KG1 (cell line): ENCODE data around the gene TLCD3B.

ENCODE experiments used
- DNase-seq: peaks from one replicate; lab custom pipeline; 2025; lab: John Stamatoyannopoulos, UW

The TLCD3B gene

DNA sequence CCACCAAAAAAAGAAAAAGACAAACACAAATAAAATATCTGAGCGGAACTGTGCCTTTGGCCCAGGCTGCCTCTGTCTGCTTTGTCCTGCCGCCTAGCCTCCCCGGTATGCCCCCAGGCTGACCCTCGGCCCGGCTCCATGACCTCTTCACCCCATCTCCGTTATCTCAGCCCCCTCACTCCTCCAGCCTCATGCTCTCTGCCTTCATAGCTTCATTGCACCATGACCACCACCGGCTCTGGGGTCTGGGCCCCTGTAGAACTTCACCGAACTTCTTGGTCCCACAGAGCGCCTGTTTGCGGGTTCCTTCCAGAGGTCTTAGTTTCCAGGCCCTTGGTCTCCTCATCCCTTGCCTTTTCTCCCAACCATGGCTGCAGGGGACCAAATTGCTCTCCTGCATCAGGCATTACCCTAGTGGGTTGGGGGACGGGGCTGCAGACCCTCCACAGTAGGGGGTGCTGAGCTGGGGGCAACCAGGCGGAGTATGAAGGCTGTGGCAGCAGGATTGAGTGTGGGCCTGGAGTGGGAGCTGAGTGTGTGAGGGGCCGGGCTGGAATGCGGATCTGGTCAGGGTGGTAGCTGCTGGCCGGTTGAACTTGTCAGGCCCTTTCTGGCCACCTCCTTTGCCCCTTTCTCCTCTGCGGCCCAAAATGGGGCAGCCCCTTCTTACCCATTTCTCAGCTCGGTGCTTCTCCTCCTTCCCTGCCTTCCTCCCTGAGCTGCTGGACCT lies 42.6 kb downstream of the TLCD3B start:
- no peak for DNase-seq

DNA sequence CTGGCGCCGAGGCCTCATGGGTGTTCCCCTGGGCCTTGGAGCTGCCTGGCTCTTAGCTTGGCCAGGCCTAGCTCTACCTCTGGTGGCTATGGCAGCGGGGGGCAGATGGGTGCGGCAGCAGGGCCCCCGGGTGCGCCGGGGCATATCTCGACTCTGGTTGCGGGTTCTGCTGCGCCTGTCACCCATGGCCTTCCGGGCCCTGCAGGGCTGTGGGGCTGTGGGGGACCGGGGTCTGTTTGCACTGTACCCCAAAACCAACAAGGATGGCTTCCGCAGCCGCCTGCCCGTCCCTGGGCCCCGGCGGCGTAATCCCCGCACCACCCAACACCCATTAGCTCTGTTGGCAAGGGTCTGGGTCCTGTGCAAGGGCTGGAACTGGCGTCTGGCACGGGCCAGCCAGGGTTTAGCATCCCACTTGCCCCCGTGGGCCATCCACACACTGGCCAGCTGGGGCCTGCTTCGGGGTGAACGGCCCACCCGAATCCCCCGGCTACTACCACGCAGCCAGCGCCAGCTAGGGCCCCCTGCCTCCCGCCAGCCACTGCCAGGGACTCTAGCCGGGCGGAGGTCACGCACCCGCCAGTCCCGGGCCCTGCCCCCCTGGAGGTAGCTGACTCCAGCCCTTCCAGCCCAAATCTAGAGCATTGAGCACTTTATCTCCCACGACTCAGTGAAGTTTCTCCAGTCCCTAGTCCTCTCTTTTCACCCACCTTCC lies 43.5 kb downstream of the TLCD3B start:
- DNase-seq: no peak

DNA sequence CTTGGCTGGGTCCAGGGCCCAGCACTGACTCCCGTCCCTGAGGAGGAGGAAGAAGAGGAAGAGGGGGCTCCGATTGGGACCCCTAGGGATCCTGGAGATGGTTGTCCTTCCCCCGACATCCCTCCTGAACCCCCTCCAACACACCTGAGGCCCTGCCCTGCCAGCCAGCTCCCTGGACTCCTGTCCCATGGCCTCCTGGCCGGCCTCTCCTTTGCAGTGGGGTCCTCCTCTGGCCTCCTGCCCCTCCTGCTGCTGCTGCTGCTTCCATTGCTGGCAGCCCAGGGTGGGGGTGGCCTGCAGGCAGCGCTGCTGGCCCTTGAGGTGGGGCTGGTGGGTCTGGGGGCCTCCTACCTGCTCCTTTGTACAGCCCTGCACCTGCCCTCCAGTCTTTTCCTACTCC lies 44.1 kb downstream of the TLCD3B start:
- DNase-seq: no peak

- DNase-seq: no peak
Measured at GRCh38 chr16:29986231-29986630, 44.8 kb downstream of the TLCD3B start.

DNA sequence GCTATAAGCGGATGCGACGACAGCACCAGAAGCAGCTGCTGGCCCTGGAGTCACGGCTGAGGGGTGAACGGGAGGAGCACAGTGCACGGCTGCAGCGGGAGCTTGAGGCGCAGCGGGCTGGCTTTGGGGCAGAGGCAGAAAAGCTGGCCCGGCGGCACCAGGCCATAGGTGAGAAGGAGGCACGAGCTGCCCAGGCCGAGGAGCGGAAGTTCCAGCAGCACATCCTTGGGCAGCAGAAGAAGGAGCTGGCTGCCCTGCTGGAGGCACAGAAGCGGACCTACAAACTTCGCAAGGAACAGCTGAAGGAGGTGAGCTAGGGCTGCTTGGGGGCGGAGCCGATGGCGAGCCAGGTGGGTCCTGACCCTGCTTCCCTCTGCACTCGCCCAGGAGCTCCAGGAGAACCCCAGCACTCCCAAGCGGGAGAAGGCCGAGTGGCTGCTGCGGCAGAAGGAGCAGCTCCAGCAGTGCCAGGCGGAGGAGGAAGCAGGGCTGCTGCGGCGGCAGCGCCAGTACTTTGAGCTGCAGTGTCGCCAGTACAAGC lies 45.7 kb downstream of the TLCD3B start:
- no peak for DNase-seq

DNA sequence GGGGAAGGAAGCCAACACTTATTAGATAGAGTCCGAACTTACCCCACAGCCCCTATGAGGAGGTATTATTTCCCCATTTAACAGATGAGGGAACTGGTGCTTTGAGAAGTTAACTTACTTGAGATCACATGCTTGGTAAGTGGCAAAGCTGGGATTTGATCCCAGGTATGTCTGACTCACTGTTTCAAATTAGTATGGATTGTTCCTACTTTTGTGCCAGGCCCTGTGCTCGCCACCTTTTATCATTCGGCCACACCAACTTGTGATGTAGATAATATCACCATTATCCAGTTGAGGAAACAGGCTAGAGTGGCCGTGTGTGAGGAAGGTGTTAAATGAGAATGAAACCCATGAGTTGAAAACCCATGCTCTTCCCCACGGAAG lies 46.3 kb downstream of the TLCD3B start:
- DNase-seq: no peak

DNA sequence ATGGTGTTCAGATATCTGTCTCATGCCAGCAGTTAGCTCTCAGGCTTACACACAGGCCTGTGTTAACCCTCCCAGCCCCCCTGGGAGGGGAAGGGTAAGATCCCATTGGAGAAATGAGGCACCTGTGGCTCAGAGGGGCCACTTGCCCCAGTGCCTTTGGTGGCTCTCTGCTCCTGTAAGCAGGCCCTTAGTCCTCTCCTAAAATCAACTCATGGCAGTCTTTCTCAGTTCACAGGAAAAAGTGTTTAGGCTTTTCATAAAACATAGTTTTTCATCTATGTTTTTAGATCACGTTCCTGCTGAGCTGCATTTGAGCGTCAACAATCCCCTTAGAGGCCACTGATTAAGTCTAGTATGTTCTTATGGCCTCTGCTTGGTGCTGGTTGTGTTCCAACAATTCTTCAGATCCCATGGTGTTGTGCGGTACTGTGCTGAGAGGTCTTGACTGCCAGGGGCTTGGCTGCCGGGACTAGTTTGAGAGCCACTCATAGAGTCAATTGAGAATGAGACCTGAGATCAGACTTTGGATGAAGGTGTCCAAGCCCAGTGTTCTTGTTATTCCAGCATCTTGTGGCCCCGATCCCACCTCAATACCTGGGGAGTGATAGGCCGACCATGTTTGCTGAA lies 46.8 kb downstream of the TLCD3B start:
- DNase-seq: no peak

GRCh38 chr16:29983420-29984136 lies 47.5 kb downstream of the TLCD3B start:
- no peak for DNase-seq

DNA sequence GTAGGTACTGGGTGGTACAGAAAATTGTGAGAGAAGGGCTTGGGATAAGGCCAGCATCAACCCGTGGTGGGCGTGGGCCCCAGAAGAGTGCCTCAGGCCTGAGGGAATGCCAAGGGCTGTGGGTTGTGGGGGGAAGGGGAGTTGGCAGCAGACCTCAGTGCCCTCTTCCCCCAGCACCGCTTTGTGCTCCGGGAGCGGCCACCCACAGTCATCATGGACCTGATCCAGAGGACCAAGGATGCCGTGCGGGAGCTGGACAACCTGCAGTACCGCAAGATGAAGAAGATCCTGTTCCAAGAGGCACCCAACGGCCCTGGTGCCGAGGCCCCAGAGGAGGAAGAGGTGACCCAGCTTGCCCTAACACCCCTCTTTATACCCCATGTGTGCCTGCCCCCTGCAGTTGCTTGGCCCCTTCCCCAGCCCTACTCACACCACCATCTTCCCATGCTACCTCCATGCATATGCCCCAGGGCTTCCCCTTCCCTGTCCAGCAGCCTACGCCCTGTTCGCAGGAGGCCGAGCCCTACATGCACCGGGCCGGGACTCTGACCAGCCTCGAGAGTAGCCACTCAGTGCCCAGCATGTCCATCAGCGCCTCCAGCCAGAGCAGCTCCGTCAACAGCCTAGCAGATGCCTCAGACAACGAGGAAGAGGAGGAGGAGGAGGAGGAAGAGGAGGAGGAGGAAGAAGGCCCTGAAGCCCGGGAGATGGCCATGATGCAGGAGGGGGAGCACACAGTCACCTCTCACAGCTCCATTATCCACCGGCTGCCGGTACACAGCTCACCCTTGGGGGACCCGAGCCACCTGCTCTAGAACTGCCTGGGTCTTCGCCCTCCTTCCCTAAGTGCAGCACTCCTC lies 48.3 kb downstream of the TLCD3B start:
- no peak for DNase-seq

DNA sequence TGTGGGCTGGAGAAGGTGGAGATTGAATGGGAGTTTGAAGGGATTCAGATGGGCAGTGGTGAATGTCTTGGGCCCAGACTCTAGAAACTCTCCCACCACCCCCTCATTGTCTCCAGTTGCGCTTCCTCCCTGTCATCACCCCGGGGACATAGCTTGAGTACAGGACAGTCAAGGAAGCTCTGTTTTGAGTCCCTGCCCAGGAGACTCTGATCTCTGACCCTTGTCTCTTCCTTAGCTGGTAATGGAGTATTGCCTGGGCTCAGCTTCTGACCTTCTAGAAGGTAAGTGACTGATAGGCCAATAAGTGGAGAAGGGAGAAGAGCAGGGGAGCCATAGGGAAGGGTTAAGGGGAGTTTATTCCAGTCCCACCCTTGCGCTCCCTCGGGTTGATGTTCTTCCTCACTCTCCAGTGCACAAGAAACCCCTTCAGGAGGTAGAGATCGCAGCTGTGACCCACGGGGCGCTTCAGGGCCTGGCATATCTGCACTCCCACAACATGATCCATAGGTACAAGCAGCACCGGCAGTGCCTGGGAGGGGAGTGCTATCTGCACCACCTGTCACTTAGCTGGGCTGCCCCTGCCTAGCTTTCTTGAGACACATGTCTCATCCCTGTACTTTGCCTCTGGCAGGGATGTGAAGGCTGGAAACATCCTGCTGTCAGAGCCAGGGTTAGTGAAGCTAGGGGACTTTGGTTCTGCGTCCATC lies 52.4 kb downstream of the TLCD3B start:
- no peak for DNase-seq

- no peak for DNase-seq
Measured at GRCh38 chr16:29978081-29978480, 53.0 kb downstream of the TLCD3B start.

DNA sequence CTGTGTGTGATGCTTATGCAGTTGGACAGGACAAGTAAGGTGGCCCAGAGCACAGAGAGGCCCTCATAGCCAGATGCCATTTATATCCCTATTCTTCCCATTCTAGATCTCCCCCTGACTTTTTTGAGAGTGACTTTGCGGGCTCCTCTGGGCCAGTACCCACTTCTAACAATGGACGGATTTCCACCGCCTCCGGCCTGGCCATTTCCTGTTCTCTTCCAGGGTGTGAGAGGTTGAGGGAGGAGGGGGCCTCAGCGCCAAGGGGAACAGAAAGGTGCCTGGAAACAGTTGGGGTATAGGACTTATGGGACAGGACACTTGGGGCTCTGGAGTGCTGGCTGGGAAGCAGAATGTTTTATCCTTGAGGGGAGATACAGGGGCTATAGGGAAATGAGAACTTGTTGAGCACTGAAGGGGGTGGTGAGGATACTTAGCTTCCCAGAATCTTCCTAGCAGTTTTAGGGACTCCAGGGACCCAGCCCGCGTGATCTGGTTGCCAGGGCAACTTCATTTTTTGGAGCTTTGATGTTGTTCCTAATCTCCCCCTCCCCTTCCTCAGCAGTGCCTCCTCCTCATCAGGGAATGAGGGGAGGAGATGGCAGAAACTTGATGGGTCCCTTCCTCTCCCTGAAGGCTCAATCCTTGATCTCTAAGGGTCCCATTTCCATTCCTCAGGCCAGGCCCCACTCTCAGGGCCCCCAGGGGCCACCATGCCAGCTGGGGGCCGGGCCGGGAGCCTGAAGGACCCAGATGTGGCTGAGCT lies 53.8 kb downstream of the TLCD3B start:
- DNase-seq: no peak

- no peak for DNase-seq
Measured at GRCh38 chr16:29975811-29976511, 55.1 kb downstream of the TLCD3B start.

DNA sequence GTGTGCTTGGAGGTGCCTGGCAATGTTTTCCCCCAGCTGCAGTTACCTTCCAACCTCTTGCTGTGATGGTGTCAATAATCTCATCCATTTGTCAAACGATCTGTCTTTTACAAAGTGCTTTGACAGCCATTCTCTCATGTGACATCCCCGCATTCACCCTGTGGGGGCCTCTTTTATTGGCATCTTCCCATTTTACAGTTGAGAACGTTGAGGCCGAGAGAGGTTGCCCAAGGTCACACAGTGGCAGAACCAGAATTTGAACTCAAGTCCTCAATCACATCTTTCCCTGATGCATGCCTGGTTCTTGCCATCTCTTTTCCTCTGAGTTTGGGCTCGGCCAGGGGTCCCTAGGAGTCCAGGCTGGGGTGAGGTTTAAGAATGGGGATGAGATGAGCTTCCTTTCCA lies 55.9 kb downstream of the TLCD3B start:
- DNase-seq: no peak
